Prostate gland (tissue), 2 donors: ENCODE measurements around the gene OR2T33.

Source experiments
- POLR2A ChIP-seq: fragments of 450-650 bp; IDR thresholded peaks from one replicate; pipeline ENCODE4 v1.6.1; 2016; ENCODE audit warnings: antibody characterized with exemption, mild to moderate bottlenecking
- TF ChIP-seq, protein P1 (sequence below), 4 experiments: fragments of 200-600 bp in 2 of 4; fragments of 450-650 bp in 2 of 4; sonication (generic) in 2 of 4; IDR thresholded peaks; 1 replicate in 3 of 4; 2 replicates in 1 of 4; pipeline ENCODE4 v1.5.1; 2016 to 2019; ENCODE audit warnings: antibody characterized with exemption in 4 of 4, mild to moderate bottlenecking in 2 of 4, moderate library complexity in 2 of 4

DNA sequence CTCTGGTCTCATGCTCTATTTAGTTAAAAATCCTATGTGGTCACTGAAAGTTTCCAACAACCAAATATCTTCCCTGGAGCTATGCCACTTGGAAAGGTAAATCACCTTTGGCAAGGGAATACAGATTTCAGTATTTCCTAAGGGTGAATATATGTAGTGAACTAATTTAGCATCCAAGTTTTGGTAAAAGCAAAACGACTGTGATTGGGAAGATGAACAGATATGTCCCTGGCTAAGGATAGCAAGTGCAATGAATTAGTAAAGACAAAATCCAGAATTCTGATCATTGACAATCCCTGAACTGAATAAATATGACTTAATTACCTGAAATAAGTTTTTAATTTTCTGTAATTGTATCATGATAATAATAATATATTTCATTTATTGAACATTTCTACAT is at the start of gene OR2T33:
- TF ChIP-seq, protein P1, sequence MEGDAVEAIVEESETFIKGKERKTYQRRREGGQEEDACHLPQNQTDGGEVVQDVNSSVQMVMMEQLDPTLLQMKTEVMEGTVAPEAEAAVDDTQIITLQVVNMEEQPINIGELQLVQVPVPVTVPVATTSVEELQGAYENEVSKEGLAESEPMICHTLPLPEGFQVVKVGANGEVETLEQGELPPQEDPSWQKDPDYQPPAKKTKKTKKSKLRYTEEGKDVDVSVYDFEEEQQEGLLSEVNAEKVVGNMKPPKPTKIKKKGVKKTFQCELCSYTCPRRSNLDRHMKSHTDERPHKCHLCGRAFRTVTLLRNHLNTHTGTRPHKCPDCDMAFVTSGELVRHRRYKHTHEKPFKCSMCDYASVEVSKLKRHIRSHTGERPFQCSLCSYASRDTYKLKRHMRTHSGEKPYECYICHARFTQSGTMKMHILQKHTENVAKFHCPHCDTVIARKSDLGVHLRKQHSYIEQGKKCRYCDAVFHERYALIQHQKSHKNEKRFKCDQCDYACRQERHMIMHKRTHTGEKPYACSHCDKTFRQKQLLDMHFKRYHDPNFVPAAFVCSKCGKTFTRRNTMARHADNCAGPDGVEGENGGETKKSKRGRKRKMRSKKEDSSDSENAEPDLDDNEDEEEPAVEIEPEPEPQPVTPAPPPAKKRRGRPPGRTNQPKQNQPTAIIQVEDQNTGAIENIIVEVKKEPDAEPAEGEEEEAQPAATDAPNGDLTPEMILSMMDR (IDR thresholded peaks at IDR 0.05) = no peak
- no peak for TF ChIP-seq POLR2A
